ENCODE results near the gene NT5DC4.

NT5DC4 gene

GRCh38 chr2:112723547-112723940 lies 2.7 kb downstream of the NT5DC4 start:
- no peak for DNase-seq (ENCODE audit: low read depth)

GRCh38 chr2:112723995-112724394 lies 3.2 kb downstream of the NT5DC4 start:
- no peak for DNase-seq (ENCODE audit: low read depth)

DNA sequence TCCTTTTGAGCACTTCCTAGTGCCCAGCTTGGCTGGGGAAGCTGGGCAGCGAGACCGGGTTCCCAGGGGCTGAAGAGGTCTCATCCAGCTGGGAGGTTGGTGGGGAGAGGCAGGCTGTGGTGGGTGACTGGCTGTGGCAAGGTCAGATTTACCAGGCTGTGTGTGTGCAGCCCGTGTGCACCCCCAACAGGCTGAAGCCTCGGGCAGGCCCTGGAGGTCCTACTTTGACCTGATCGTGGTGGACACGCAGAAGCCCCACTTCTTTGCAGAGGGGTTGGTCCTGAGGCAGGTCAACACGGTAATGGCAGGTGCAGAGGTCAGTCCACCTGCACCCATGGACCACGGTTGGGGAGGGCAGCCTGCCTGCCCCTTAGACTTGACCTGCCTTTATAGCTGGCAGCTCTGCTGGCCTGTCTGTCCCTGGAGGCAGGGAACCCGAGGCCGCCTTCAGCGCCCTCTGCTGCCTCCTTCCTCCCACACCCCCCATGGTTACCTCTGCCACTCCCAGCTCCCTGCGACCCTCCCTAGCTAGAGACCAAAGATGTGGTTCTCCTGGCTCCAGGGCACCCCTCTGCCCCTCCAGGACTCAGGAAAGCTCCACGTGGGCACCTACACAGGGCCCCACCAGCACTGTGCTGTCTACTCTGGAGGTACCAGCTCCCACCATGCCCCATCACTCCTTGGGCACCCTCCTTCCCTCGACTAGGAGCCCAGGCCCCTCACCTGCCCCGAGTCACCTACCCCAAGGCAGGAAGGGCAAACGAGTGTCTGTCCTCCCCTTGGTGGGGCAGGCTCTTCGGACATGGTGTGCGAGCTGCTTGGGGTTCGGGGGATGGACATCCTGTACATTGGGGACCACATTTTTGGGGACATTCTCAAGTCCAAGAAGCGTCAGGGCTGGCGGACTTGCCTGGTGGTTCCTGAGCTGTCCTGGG lies 4.0 kb downstream of the NT5DC4 start:
- no peak for DNase-seq (ENCODE audit: low read depth)

DNA sequence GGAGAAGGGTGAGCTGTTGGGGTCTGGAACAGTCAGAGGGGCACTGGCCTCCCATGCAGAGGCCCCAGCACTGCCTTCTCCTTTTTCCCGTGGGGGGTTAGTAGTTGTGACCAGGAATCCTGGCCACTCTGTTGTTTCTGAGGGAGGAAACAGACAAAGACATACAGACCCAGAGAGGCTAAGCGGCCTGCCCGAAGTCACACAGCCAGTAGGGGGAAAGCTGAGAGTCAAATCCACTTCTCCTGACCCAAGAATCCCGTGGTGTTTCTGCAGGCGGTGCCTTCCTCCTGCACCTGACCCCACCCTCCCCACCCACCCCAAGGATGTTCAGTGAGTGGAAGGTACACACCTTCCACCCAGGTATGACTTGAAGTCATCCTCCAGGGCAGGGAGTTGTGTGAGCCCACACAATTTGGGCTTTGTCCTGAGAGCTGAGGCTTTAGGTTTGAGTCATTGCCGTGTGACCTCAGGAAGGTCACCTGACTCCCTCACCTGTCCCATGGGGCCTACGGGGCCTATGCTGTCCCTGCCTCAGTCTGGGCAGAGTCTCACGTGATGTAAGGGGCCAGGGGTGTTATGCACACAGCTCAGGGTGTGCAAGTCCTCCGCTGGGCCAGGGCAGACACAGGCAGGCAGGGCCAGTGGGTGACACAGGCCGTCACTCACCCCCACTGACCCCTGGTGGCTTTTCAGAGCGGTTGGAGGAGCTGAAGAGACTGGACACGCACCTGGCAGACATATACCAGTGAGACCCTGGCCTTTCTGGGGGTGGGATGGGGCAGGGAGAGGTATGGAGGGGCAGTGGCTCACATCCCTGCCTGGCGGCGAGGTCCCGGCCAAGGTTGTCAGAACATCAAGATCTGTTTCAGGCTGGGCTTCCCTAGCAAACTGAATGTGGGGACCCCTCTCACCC lies 5.0 kb downstream of the NT5DC4 start:
- DNase-seq (ENCODE audit: low read depth), result no peak

GRCh38 chr2:112726487-112727190 lies 5.8 kb downstream of the NT5DC4 start:
- peak; percentile 72 for DNase-seq (ENCODE audit: low read depth)

DNA sequence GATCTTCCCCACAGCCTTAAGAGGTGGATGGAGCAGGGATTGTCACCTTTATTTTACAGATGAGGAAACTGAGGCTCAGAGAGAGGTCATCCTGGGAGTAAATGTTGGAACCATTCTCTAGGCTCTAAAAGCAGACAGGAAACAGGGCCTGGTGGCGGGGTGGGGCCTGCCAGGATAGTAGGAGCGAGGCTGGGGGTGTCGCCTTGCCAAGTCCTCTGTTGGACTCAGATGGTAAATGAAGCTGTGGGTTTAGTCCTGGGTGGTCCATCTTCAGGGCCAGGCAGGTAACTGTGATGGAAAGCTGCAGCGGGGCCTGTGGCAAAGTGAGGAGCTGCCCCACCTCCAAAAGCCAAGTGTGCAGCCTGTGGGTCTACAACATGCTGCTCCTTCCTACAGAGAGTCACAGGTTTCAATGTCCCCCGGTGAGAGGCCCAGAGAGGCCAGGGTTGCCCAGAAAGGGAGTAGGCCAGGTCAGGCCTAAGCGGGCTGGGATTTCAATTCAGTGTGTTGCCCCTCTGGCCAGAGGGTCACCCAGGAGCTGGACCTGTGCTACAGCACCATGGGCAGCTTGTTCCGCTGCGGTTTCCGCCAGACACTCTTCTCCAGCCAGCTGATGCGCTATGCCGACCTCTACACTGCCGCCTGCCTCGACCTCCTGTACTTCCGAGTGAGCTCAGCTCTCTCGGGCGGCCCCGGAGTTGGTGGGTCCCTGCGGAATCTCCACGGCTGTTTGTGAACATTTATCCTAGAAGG lies 6.6 kb downstream of the NT5DC4 start:
- no peak for DNase-seq (ENCODE audit: low read depth)

- DNase-seq (ENCODE audit: low read depth), result no peak
These were observed 7.2 kb downstream of the NT5DC4 start for GRCh38 chr2:112728029-112728362.

DNA sequence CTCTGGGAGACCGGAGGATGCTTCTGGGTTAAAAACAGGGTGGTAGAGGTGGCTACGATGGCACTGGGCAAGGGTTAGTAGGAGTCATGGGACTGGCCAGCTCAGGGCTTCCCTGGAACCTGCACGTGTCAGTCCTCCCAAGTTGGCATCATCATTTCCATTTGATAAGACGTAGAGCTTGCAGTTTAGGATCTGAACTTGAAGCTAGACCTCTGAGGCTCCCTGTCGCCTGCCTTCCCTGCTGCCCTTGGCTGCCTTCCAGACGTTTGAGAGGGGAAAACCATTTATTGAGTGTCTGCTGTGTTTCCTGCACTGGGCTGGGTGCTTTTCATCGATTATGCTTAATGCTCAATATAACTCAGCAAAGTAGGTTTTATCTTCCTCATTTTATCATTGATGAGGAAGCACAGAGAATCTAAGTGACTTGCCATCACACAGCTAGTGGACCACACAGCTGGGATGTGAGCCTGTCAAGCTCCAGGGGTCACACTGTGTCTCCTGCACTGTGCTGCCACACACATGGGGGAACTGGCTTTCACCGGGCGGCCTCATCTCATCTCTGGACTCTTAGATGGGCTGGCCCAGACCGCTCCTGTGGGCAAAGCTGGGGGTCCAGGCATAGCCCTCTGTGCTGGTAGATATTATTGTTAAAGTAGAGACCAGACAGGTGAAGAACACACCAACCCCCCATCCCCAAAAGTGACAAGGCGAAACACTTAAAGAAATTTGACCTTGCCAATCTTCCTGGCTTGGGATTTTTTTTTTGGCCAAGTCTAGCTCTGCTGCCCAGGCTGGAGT lies 7.8 kb downstream of the NT5DC4 start:
- DNase-seq (ENCODE audit: low read depth), result no peak

DNA sequence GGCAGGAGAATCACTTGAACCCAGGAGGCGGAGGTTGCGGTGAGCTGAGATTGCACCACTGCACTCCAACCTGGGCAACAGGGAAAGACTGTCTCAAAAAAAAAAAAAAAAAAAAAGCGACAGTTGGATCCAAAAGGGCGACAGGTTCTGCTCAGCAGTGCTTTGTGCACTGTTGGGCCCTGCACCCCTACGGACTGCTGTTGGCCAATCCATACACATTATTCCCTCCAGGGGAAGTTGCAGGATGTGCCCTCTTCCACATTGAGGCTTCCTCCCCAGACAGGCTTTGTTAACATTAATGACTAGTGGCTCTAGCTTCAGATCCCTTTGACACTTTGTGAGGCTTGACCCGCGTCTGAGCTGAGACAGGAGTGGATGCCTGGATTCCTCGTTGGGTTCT lies 9.4 kb downstream of the NT5DC4 start:
- no peak for DNase-seq (ENCODE audit: low read depth)

DNA sequence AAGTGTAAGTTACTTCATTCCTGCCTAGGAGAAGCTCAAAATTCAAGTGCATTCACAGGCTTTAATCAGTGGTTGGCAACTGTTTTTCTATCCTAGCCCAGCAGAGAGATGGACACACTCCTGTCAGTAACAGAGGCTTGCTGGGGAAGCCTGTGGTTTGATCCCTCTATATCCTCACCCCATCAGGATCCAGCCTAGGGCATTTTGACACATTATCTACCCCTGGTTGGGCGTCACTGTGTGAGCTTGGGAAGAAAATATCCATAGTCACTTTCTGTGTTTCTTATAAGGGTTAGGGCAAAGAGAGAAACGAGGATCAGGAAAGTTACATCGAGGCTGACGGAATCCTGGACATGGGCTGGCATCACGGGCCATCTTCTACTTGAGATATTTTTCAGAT lies 10.0 kb downstream of the NT5DC4 start:
- no peak for DNase-seq (ENCODE audit: low read depth)

GRCh38 chr2:112731479-112731878 lies 10.7 kb downstream of the NT5DC4 start:
- DNase-seq (ENCODE audit: low read depth), result no peak

GRCh38 chr2:112733456-112733855 lies 12.6 kb downstream of the NT5DC4 start:
- DNase-seq (ENCODE audit: low read depth), result no peak

- no peak for DNase-seq (ENCODE audit: low read depth)
These were observed 13.1 kb downstream of the NT5DC4 start for GRCh38 chr2:112733871-112734270.

GRCh38 chr2:112737542-112738232 lies 16.9 kb downstream of the NT5DC4 start:
- DNase-seq (ENCODE audit: low read depth), result no peak

- no peak for DNase-seq (ENCODE audit: low read depth)
These were observed 19.7 kb downstream of the NT5DC4 start for GRCh38 chr2:112740527-112740926.

- DNase-seq (ENCODE audit: low read depth), result peak; percentile 61
These were observed 29.1 kb downstream of the NT5DC4 start for GRCh38 chr2:112749755-112750559.

DNA sequence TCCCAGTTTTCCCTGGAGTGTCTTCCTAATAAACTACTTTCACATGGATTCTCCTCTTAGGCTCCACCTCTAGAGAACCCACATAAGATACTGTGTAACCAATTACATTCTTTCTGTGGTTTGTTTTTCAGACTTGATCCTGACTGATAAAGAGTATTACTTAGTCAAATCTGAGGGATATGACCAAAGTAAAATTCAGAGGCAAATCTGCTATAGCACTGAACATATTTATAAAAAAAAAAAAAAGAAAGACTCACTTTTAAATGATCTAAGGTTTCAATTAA lies 29.7 kb downstream of the NT5DC4 start:
- DNase-seq (ENCODE audit: low read depth), result no peak

GRCh38 chr2:112751451-112752197 lies 30.8 kb downstream of the NT5DC4 start:
- DNase-seq (ENCODE audit: low read depth), result no peak

- no peak for DNase-seq (ENCODE audit: low read depth)
These were observed 31.8 kb downstream of the NT5DC4 start for GRCh38 chr2:112752667-112753066.
